HG03457 (cell line): Measurements from ENCODE around the gene DCLK1.

Source experiments
- ATAC-seq: cut with Tn5 transposase; IDR thresholded peaks from one replicate; pipeline ENCODE4 v1.9.1; 2021; ENCODE audit warnings: moderate number of reproducible peaks; ENCODE audit not compliant: unreplicated experiment

The DCLK1 gene

DNA sequence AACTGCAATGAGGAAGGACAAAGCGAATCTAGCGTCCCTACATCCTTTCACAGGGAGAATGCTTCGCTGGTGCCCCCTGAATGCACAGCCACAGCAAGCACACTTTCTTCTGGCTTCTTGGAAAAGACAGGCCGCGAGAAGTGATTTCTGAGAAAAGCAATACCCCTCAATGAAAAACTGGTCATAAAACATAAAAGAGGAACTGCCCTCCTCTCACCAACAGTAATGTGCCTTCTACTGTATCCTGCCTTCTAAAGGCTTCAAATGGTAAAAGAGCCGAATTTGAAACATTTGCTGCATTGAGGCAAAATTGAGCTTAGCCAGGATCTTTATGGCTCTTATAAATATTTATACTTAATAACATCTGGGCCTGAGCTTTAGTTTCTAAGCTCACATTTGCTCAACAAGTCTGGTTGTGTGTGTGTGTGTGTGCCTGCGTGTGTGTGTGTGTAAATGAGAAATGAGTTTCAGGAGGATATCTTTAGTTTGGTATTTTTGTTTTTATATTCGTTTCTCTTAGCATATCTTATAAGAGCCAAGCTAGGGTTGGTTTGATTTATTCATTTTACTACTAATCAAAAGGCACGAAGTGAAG lies 408.6 kb downstream of the DCLK1 start:
- ATAC-seq, result no peak

- no peak for ATAC-seq
Observed at GRCh38 chr13:35720690-35721554, 410.3 kb downstream of the DCLK1 start.

- ATAC-seq, result no peak
Observed at GRCh38 chr13:35720290-35720689, 410.9 kb downstream of the DCLK1 start.
